GM21360 (cell line): ENCODE data around the gene OSBPL2.

Source experiments
- ATAC-seq: cut with Tn5 transposase; IDR thresholded peaks from one replicate; pipeline ENCODE4 v1.9.1; 2021; ENCODE audit warnings: mild to moderate bottlenecking, moderate library complexity; ENCODE audit not compliant: unreplicated experiment

Gene OSBPL2

GRCh38 chr20:62219992-62220665 lies 18.2 kb upstream of the OSBPL2 start, which contains the start of gene HRH3:
Gene HRH3, minus strand, starts transcription at chr20:62220278. Its CDS starts 308 bp downstream, at chr20:62219970.
- ATAC-seq, result no peak

- no peak for ATAC-seq
Measured at GRCh38 chr20:62220666-62221568, 17.4 kb upstream of the OSBPL2 start.

GRCh38 chr20:62222266-62222850 lies 16.0 kb upstream of the OSBPL2 start:
- ATAC-seq, result no peak

- ATAC-seq, result no peak
Measured at GRCh38 chr20:62222972-62223371, 15.3 kb upstream of the OSBPL2 start.

- ATAC-seq, result no peak
Measured at GRCh38 chr20:62223571-62223970, 14.8 kb upstream of the OSBPL2 start.

- no peak for ATAC-seq
Measured at GRCh38 chr20:62224113-62224855, 14.0 kb upstream of the OSBPL2 start.

- no peak for ATAC-seq
Measured at GRCh38 chr20:62225026-62225425, 13.3 kb upstream of the OSBPL2 start.

GRCh38 chr20:62225820-62226635 lies 12.3 kb upstream of the OSBPL2 start:
- ATAC-seq, result no peak

- ATAC-seq, result no peak
Measured at GRCh38 chr20:62226707-62227590, 11.4 kb upstream of the OSBPL2 start.

- ATAC-seq, result no peak
Measured at GRCh38 chr20:62227591-62227976, 10.7 kb upstream of the OSBPL2 start.

- ATAC-seq, result no peak
Measured at GRCh38 chr20:62227977-62228958, 10.1 kb upstream of the OSBPL2 start.

GRCh38 chr20:62228982-62229545 lies 9.3 kb upstream of the OSBPL2 start:
- ATAC-seq, result no peak

GRCh38 chr20:62229667-62230066 lies 8.7 kb upstream of the OSBPL2 start:
- no peak for ATAC-seq

GRCh38 chr20:62230276-62230675 lies 8.0 kb upstream of the OSBPL2 start:
- no peak for ATAC-seq

- ATAC-seq, result no peak
Measured at GRCh38 chr20:62230696-62231095, 7.6 kb upstream of the OSBPL2 start.

GRCh38 chr20:62231292-62231691 lies 7.0 kb upstream of the OSBPL2 start:
- ATAC-seq, result no peak

- no peak for ATAC-seq
Measured at GRCh38 chr20:62232194-62232593, 6.1 kb upstream of the OSBPL2 start.
